ENCODE data around the gene MED13L.

DNA sequence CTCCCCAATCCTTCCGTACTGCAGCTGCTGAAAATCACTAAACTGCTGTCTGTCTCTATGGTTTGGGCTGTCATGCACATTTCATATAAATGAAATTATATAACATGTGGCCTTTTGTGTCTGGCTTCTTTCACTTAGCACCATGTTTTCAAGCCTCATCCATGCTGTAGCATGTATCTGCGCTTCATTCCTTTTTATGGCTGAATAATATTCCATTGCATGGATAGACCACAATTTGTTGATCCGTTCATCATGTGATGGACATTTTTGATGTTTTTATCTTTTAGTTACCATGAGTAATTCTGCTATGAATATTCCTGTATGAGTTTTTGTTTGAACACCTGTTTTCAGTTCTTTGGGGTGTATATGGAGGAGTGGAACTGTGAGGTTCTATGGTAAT lies 32.6 kb upstream of the MED13L start:
- TF ChIP-seq, protein P1, sequence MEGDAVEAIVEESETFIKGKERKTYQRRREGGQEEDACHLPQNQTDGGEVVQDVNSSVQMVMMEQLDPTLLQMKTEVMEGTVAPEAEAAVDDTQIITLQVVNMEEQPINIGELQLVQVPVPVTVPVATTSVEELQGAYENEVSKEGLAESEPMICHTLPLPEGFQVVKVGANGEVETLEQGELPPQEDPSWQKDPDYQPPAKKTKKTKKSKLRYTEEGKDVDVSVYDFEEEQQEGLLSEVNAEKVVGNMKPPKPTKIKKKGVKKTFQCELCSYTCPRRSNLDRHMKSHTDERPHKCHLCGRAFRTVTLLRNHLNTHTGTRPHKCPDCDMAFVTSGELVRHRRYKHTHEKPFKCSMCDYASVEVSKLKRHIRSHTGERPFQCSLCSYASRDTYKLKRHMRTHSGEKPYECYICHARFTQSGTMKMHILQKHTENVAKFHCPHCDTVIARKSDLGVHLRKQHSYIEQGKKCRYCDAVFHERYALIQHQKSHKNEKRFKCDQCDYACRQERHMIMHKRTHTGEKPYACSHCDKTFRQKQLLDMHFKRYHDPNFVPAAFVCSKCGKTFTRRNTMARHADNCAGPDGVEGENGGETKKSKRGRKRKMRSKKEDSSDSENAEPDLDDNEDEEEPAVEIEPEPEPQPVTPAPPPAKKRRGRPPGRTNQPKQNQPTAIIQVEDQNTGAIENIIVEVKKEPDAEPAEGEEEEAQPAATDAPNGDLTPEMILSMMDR (conservative IDR thresholded peaks at IDR 0.05 in 1 of 2, IDR thresholded peaks at IDR 0.05 in 1 of 2; ENCODE audit: low read depth in 1 of 2, low read length in 2 of 2) = no peak
- TF ChIP-seq EZH2 (IDR thresholded peaks at IDR 0.05; ENCODE audit: low read length, missing control alignments) = no peak
